ENCODE data around the gene PBX2.

GRCh38 chr6:32163559-32164258 lies 26.3 kb downstream of the PBX2 start:
- TF ChIP-seq POLR2A (IDR thresholded peaks at IDR 0.05) (no peak), POLR2AphosphoS5 (IDR thresholded peaks at IDR 0.05) (no peak)
- TF ChIP-seq, protein P1, sequence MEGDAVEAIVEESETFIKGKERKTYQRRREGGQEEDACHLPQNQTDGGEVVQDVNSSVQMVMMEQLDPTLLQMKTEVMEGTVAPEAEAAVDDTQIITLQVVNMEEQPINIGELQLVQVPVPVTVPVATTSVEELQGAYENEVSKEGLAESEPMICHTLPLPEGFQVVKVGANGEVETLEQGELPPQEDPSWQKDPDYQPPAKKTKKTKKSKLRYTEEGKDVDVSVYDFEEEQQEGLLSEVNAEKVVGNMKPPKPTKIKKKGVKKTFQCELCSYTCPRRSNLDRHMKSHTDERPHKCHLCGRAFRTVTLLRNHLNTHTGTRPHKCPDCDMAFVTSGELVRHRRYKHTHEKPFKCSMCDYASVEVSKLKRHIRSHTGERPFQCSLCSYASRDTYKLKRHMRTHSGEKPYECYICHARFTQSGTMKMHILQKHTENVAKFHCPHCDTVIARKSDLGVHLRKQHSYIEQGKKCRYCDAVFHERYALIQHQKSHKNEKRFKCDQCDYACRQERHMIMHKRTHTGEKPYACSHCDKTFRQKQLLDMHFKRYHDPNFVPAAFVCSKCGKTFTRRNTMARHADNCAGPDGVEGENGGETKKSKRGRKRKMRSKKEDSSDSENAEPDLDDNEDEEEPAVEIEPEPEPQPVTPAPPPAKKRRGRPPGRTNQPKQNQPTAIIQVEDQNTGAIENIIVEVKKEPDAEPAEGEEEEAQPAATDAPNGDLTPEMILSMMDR (IDR thresholded peaks at IDR 0.05) = no peak

Data from breast epithelium (tissue), 3 donors.